Smooth muscle cell (in vitro differentiated cells): ENCODE results near the gene ELAVL3. TPM values are rescaled to one million over a fixed set of nuclear protein-coding genes. Genes with fewer than 3 reads are reported as not detected.

ENCODE experiments used
- DNase-seq: peaks from one replicate; lab custom pipeline; 2025; ENCODE audit not compliant: unreplicated experiment; lab: John Stamatoyannopoulos, UW
- H2AFZ ChIP-seq: fragments of 200-600 bp; sonication (generic); 2 replicates; pipeline ENCODE4 v1.6.0; 2016; ENCODE audit warnings: antibody characterized with exemption, low read depth, mild to moderate bottlenecking
- H3F3A ChIP-seq: fragments of 200-600 bp; sonication (generic); 2 replicates; pipeline ENCODE4 v1.6.0; 2017; ENCODE audit warnings: antibody characterized with exemption, low read depth
- H3K27ac ChIP-seq: fragments of 200-600 bp; sonication (generic); 2 replicates; pipeline ENCODE4 v1.5.1; 2016; ENCODE audit warnings: low read depth, mild to moderate bottlenecking
- H3K27me3 ChIP-seq: fragments of 200-600 bp; sonication (generic); 2 replicates; pipeline ENCODE4 v1.6.1; 2016; ENCODE audit warnings: low read depth, mild to moderate bottlenecking
- H3K36me3 ChIP-seq: fragments of 200-600 bp; sonication (generic); 2 replicates; pipeline ENCODE4 v1.5.1; 2016; ENCODE audit warnings: low read depth
- H3K4me1 ChIP-seq: fragments of 200-600 bp; sonication (generic); 2 replicates; pipeline ENCODE4 v1.5.1; 2016; ENCODE audit warnings: low read depth
- H3K4me2 ChIP-seq: fragments of 200-600 bp; sonication (generic); 2 replicates; pipeline ENCODE4 v1.6.0; 2016; ENCODE audit warnings: mild to moderate bottlenecking
- H3K4me3 ChIP-seq: fragments of 200-600 bp; sonication (generic); 2 replicates; pipeline ENCODE4 v1.5.1; 2016; ENCODE audit warnings: mild to moderate bottlenecking
- H3K79me2 ChIP-seq: fragments of 200-600 bp; sonication (generic); 2 replicates; pipeline ENCODE4 v1.6.0; 2016; ENCODE audit warnings: low read depth, mild to moderate bottlenecking
- H3K9ac ChIP-seq: fragments of 200-600 bp; sonication (generic); 2 replicates; pipeline ENCODE4 v1.6.0; 2016; ENCODE audit warnings: low read depth
- H3K9me3 ChIP-seq: fragments of 200-600 bp; sonication (generic); replicated peaks from 2 replicates; pipeline ENCODE4 v1.5.1; 2016; ENCODE audit warnings: low read depth
- H4K20me1 ChIP-seq: fragments of 200-600 bp; sonication (generic); 2 replicates; pipeline ENCODE4 v1.6.0; 2016; ENCODE audit warnings: low read depth
- CTCF ChIP-seq: fragments of 200-600 bp; sonication (generic); IDR thresholded peaks from 2 replicates; pipeline ENCODE4 v1.5.1; 2017; ENCODE audit warnings: borderline replicate concordance, mild to moderate bottlenecking, antibody characterized with exemption; ENCODE audit not compliant: insufficient read depth, poor library complexity, severe bottlenecking
- WGBS: methylation state at CpG from one replicate; pipeline ENCODE4 v1.1.7; 2016; ENCODE audit warnings: low lambda C conversion rate; 5-methylcytosine and 5-hydroxymethylcytosine counted together
- polyA plus RNA-seq: library from polyadenylated mRNA; unstranded; fragments of >200 nt; fragmentation: Nextera tagmentation; extraction: Ambion mirVana; gene quantifications from 2 replicates; pipeline ENCODE4 v1.2.1, GENCODE V29; 2016
- total RNA-seq: library from RNA; depleted of rRNA; stranded (reverse); fragments of >200 nt; gene quantifications from 2 replicates; pipeline ENCODE4 v1.2.3, GENCODE V29; 2014

Gene ELAVL3
- total and polyA plus RNA-seq, 2 experiments from 2014 or later, result not detected

- no peak for TF ChIP-seq CTCF
- WGBS, result 15% methylated on average over 45 of the region's 50 CpGs
- H4K20me1 ChIP-seq, result no peaks in the 10 kb centered on the region
- H3K4me3 ChIP-seq, result peak overlapping the region; percentile 33
- H3K27me3 ChIP-seq, result peaks cover 52% of the 10 kb centered on the region
- no peak overlapping the region for H3K9ac ChIP-seq
- no peaks in the 10 kb centered on the region for H3K4me1 ChIP-seq
- H3K4me2 ChIP-seq, result peak overlapping the region; percentile 84
- H2AFZ ChIP-seq, result no peak overlapping the region
- H3K79me2 ChIP-seq, result no peaks in the 10 kb centered on the region
- no peaks in the 10 kb centered on the region for H3K9me3 ChIP-seq
- no peaks in the 10 kb centered on the region for H3K36me3 ChIP-seq
- H3K27ac ChIP-seq, result no peak overlapping the region
- H3F3A ChIP-seq, result no peaks in the 10 kb centered on the region
- DNase-seq, result peak; percentile 41
These were observed 913 bp upstream of the ELAVL3 start for GRCh38 chr19:11481534-11482383.

GRCh38 chr19:11479898-11480714 lies 740 bp downstream of the ELAVL3 start:
- H3K9me3 ChIP-seq, result no peaks in the 10 kb centered on the region
- H4K20me1 ChIP-seq, result no peaks in the 10 kb centered on the region
- TF ChIP-seq CTCF, result no peak
- H3F3A ChIP-seq, result no peaks in the 10 kb centered on the region
- no peak for DNase-seq
- peak overlapping the region; percentile 48 for H3K4me2 ChIP-seq
- no peaks in the 10 kb centered on the region for H3K36me3 ChIP-seq
- 16% methylated on average over 36 of the region's 86 CpGs for WGBS
- H3K9ac ChIP-seq, result no peak overlapping the region
- H3K4me1 ChIP-seq, result no peaks in the 10 kb centered on the region
- H3K4me3 ChIP-seq, result peak overlapping the region; percentile 24
- H3K27ac ChIP-seq, result no peak overlapping the region
- no peak overlapping the region for H2AFZ ChIP-seq
- peaks cover 52% of the 10 kb centered on the region for H3K27me3 ChIP-seq
- no peaks in the 10 kb centered on the region for H3K79me2 ChIP-seq

GRCh38 chr19:11479090-11479897 lies 1.6 kb downstream of the ELAVL3 start:
- Histone ChIP-seq H3K4me2 (peak overlapping the region; percentile 48), H3K9me3 (no peaks in the 10 kb centered on the region), H3K4me3 (no peak overlapping the region), H3K9ac (no peak overlapping the region), H2AFZ (no peak overlapping the region), H3K27ac (no peak overlapping the region), H3F3A (no peaks in the 10 kb centered on the region), H3K4me1 (no peaks in the 10 kb centered on the region), H3K79me2 (no peaks in the 10 kb centered on the region), H3K36me3 (no peaks in the 10 kb centered on the region), H4K20me1 (no peaks in the 10 kb centered on the region), H3K27me3 (peaks cover 52% of the 10 kb centered on the region)
- 22% methylated on average over 38 of the region's 62 CpGs for WGBS
- TF ChIP-seq CTCF, result no peak
- no peak for DNase-seq
